Gastroesophageal sphincter (tissue), 4 donors: ENCODE measurements around the gene SDHAF4. TPM values are rescaled to one million over a fixed set of nuclear protein-coding genes. Genes with fewer than 3 reads are reported as not detected.

Experiments
- ATAC-seq: fragments of 150-250 bp; one replicate; pipeline ENCODE4 v1.9.1; 2016; ENCODE audit warnings: mild to moderate bottlenecking, moderate library complexity
- H3K27ac ChIP-seq, 4 donors: fragments of 200-600 bp; sonication (generic) in 3 of 4; 1 replicate in 3 of 4; 2 replicates in 1 of 4; pipeline ENCODE4 v1.5.1; 2016 to 2019
- H3K27me3 ChIP-seq: fragments of 200-600 bp; sonication (generic); one replicate; pipeline ENCODE4 v1.5.1; 2019
- H3K36me3 ChIP-seq, 2 donors: fragments of 200-600 bp; sonication (generic); one replicate each; pipeline ENCODE4 v1.5.1; 2019; ENCODE audit warnings: control low read depth in 1 of 2
- H3K4me1 ChIP-seq, 3 donors: fragments of 200-600 bp; sonication (generic); 1 replicate in 2 of 3; 2 replicates in 1 of 3; pipeline ENCODE4 v1.5.1; 2016 to 2019; ENCODE audit warnings: control low read depth in 2 of 3
- H3K4me3 ChIP-seq, 2 donors: fragments of 200-600 bp; sonication (generic); one replicate each; pipeline ENCODE4 v1.5.1; 2019; ENCODE audit warnings: mild to moderate bottlenecking in 1 of 2, moderate library complexity in 1 of 2
- H3K9me3 ChIP-seq, 3 donors: fragments of 200-600 bp; sonication (generic); one replicate each; pipeline ENCODE4 v1.5.1; 2017 to 2019; ENCODE audit warnings: control low read depth in 2 of 3
- CTCF ChIP-seq, 4 experiments: fragments of 200-600 bp in 2 of 4; fragments of 450-650 bp in 2 of 4; sonication (generic) in 1 of 4; IDR thresholded peaks; one replicate each; pipeline ENCODE4 v1.5.1; 2017 to 2019; ENCODE audit warnings: antibody characterized with exemption in 4 of 4, mild to moderate bottlenecking in 2 of 4, moderate library complexity in 2 of 4
- EP300 ChIP-seq: sonication (generic); formaldehyde crosslinking; IDR thresholded peaks from one replicate; pipeline ENCODE4 v1.6.1; 2017; ENCODE audit warnings: antibody characterized with exemption, mild to moderate bottlenecking
- POLR2A ChIP-seq, 2 donors: fragments of 450-650 bp; IDR thresholded peaks; one replicate each; pipeline ENCODE4 v1.6.1; 2017; ENCODE audit warnings: antibody characterized with exemption in 2 of 2, mild to moderate bottlenecking in 2 of 2, moderate library complexity in 1 of 2
- POLR2AphosphoS5 ChIP-seq: sonication (generic); formaldehyde crosslinking; IDR thresholded peaks from one replicate; pipeline ENCODE4 v1.6.1; 2017; ENCODE audit warnings: antibody characterized with exemption
- WGBS, 2 donors: methylation state at CpG; one replicate each; pipeline ENCODE4 v1.1.5; 2018; ENCODE audit warnings: low coverage in 1 of 2; 5-methylcytosine and 5-hydroxymethylcytosine counted together
- total RNA-seq, 4 donors: library from RNA; depleted of rRNA; stranded (reverse); fragments of >200 nt; gene quantifications; one replicate each; pipeline ENCODE4 v1.1.0, GENCODE V29; 2016

The SDHAF4 gene
- total RNA-seq, 4 donors from 2014 or later = 5.4 to 11.2 (median 7.8) TPM

DNA sequence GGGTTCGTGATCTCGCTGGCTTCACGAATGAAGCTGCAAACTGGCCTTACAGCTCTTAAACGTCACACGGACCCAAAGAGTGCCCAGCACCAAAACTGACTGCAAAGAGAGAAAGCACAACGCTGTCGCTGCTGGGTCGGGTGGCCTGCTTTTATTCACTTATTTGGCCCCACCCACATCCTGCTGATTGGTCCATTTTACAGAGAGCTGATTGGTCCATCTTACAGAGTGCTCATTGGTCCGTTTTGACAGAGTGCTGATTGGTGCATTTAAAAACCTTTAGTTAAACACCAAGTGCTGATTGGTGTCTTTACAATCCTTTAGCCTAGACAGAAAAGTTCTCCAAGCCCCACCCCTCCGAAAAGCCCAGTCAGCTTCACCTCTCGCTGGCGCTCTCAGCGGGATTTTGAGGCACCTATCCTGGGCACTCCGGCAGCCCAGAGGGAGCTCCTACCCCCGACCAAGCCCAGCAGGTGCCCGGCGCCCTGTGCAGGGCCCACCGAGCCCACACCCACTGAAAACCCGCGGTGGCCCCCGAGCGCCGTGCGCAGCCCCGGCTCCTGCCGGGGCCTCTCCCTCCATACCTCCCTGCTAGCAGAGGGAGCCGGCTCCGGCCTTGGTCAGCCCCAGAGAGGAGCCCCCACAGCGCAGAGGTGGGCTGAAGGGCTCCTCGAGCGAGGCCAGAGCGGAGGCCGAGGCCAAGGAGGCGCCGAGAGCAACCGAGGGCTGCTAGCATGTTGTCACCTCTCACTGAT lies 60.9 kb downstream of the SDHAF4 start:
- Histone ChIP-seq H3K27ac (no peak overlapping the region), H3K36me3 (no peaks in the 10 kb centered on the region), H3K4me3 (no peak overlapping the region), H3K4me1 (no peaks in the 10 kb centered on the region), H3K27me3 (peaks cover 5% of the 10 kb centered on the region), H3K9me3 (no peaks in the 10 kb centered on the region)
- WGBS, 2 donors = 92 to 100% methylated on average over 6 to 7 of the region's 36 CpGs
- TF ChIP-seq EP300 = no peak
- TF ChIP-seq POLR2AphosphoS5 = no peak
- TF ChIP-seq POLR2A (IDR thresholded peaks at IDR 0.05) = no peak
- no peak for TF ChIP-seq CTCF (IDR thresholded peaks at IDR 0.05)
- ATAC-seq = no peak

DNA sequence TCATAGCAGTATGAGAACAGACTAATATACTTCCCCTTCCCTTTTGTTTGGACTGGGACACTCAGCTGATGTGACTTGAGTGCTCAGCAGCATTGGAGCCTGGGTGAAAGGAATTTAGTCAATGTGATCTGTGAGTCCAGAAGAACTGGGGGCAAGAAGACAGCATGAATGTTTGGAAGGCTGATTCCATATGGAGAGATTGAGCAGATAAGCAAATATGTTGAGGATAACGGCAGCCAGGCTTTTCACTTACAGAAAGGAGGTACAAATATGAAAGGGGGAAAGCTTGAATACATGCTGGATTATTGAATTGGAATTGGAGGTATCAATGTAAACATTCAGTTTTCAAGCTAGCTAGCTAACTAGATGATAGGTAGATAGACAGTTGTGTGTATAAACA lies 63.2 kb downstream of the SDHAF4 start:
- Histone ChIP-seq H3K4me3 (no peak overlapping the region), H3K9me3 (no peaks in the 10 kb centered on the region), H3K36me3 (no peaks in the 10 kb centered on the region), H3K27ac (no peak overlapping the region), H3K27me3 (peaks cover 5% of the 10 kb centered on the region), H3K4me1 (no peaks in the 10 kb centered on the region)
- no peak for ATAC-seq
- WGBS, 2 donors = 60 to 70% methylated on average over 1 of the region's 1 CpG
- TF ChIP-seq EP300 = no peak
- no peak for TF ChIP-seq POLR2AphosphoS5
- no peak for TF ChIP-seq CTCF (IDR thresholded peaks at IDR 0.05)
- no peak for TF ChIP-seq POLR2A (IDR thresholded peaks at IDR 0.05)

DNA sequence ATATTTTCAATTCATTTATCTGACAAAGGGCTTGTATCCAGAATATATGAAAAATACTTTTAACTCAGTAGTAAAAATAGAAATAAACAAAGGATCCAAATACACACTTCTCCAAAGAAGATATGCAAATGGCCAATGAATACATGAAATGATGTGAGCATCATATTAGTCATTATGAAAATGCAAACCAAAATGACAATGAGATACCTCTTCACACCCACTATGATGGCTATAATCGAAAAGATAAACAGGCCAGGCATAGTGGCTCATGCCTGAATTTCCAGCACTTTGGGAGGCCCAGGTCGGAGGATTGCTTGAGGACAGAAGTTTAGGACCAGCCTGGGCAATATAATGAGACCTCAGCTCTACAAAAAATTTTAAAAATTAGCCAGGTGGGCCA lies 67.1 kb downstream of the SDHAF4 start:
- WGBS, 2 donors = 42 to 59% methylated on average over 2 of the region's 2 CpGs
- no peak overlapping the region for H3K4me3 ChIP-seq
- H3K27me3 ChIP-seq = peaks cover 5% of the 10 kb centered on the region
- no peaks in the 10 kb centered on the region for H3K9me3 ChIP-seq
- H3K4me1 ChIP-seq = no peaks in the 10 kb centered on the region
- no peaks in the 10 kb centered on the region for H3K36me3 ChIP-seq
- no peak for ATAC-seq
- TF ChIP-seq EP300 (no peak), POLR2AphosphoS5 (no peak), POLR2A (IDR thresholded peaks at IDR 0.05) (no peak), CTCF (IDR thresholded peaks at IDR 0.05) (no peak)
- H3K27ac ChIP-seq = no peak overlapping the region

DNA sequence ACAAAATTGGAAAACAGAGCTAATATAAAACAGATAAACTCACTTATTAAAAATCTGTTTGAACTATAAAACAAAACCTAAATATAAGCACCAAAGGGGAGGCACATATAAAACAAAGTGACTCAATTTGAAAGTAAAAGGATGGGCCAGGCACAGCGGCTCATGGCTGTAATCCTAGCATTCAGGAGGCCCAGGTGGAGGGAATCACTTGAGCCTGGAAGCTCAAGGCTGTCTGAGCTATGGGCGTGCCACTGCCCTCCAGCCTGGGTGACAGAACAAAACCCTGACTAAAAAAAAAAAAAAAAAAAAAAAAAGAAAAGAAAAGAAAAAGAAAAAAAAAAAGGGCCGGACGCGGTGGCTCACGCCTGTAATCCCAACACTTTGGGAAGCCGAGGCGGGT lies 69.9 kb downstream of the SDHAF4 start:
- no peak overlapping the region for H3K4me3 ChIP-seq
- no peak overlapping the region for H3K27ac ChIP-seq
- TF ChIP-seq POLR2AphosphoS5 = no peak
- TF ChIP-seq EP300 = no peak
- no peak for TF ChIP-seq POLR2A (IDR thresholded peaks at IDR 0.05)
- TF ChIP-seq CTCF (IDR thresholded peaks at IDR 0.05) = no peak
- H3K27me3 ChIP-seq = peaks cover 5% of the 10 kb centered on the region
- H3K36me3 ChIP-seq = no peaks in the 10 kb centered on the region
- WGBS, 2 donors = 71 to 83% methylated on average over 1 to 2 of the region's 8 CpGs
- ATAC-seq = no peak
- H3K4me1 ChIP-seq = no peaks in the 10 kb centered on the region
- no peaks in the 10 kb centered on the region for H3K9me3 ChIP-seq

DNA sequence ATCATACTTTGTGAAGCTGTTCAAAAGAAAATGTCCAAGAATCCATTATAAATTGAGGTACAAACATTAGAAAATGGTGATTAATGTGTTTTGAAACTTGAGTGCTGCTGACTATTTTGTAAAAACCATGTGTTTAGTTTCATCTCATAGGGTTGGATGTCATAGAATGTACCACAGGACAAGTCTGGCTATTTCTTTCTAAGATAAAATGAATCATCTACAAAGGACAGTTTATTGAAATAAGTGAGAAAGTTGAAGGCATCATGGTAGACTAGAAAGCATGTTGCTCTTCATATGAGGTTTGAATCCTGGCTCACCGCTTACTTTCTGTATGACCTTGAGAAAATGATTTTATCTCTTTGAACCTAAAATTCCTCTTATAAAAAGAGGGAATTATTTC lies 71.7 kb downstream of the SDHAF4 start:
- H3K36me3 ChIP-seq = no peaks in the 10 kb centered on the region
- no peak for TF ChIP-seq CTCF (IDR thresholded peaks at IDR 0.05)
- no peak for TF ChIP-seq POLR2AphosphoS5
- no peak for TF ChIP-seq EP300
- no peak for TF ChIP-seq POLR2A (IDR thresholded peaks at IDR 0.05)
- 80 to 100% methylated on average over 1 of the region's 1 CpG for WGBS, 2 donors
- H3K4me1 ChIP-seq = no peaks in the 10 kb centered on the region
- H3K4me3 ChIP-seq = no peak overlapping the region
- H3K27ac ChIP-seq = no peak overlapping the region
- no peaks in the 10 kb centered on the region for H3K27me3 ChIP-seq
- H3K9me3 ChIP-seq = no peaks in the 10 kb centered on the region
- ATAC-seq = no peak
